ENCODE results near the gene CA7.
"Not testable (repeated sequence)": the region's sequence is repeated elsewhere in the genome, so short reads cannot be mapped to it uniquely, and the experiment has no call there.

The CA7 gene

DNA sequence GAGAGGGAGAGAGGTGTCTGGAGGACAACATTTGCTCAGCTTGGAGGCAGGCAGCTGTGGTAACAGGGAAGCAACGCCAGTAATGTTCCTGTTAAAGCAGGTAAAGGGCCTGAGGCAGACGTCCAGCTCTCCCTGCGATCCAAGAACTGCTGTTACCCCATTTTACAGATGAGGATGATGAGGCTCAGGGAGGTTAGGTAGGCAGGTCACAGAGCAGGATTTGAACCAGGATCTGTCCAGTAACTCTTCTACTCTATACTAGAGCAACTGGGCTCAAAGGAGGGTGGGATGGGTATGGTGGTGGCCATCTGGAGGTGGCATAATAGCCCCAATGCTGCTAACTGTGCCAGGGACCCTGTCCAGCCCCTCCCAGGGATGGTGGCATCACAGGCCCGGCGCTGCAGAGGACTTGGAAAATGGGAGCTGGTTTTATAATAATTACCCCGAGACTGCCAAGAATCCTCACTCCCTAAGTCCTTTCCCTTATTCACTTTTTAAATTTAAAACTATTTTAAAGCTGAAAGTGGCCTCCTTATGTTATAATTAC is 12.0 kb downstream of the CA7 start:
- no peaks in the 10 kb centered on the region for H3K27me3 ChIP-seq (ENCODE audit: control insufficient read depth, insufficient read depth, low read length)
- WGBS (ENCODE audit: insufficient coverage, insufficient read length), result no CpG with 5 or more reads among the region's 6 CpGs

DNA sequence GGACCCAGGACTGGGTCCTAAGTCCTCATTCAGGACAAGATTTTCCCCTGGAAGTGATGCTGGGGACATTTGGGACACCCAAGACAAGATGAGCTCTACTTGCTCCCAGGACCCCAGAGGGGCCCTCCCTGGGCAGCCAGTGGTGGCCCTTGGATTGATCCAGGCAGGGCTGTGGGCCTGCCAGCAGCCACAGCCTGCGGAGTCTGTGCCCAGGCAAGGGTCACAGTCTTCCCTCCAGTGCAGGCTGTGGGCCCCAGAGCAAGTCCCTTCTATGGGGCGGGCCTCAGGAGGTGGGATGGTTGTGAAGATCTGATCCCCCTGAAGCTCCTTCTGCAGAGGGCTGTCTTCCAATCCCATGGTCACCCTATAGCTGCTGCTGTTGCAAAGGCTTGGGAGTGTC is 12.6 kb downstream of the CA7 start:
- WGBS (ENCODE audit: insufficient coverage, insufficient read length), result no CpG with 5 or more reads among the region's 2 CpGs
- DNase-seq (ENCODE audit: low read depth, low spot score), result no peak
- H3K27ac ChIP-seq (ENCODE audit: low read length), result no peak overlapping the region
- H3K4me3 ChIP-seq (ENCODE audit: low read length), result no peak overlapping the region
- no peaks in the 10 kb centered on the region for H3K27me3 ChIP-seq (ENCODE audit: control insufficient read depth, insufficient read depth, low read length)
- no peaks in the 10 kb centered on the region for H3K4me1 ChIP-seq (ENCODE audit: control insufficient read depth, insufficient read depth, low read length)
- H3K36me3 ChIP-seq (ENCODE audit: control insufficient read depth, insufficient read depth, low read length), result no peaks in the 10 kb centered on the region
- no peaks in the 10 kb centered on the region for H3K9me3 ChIP-seq (ENCODE audit: control insufficient read depth, insufficient read depth, low read length)

More for the DNA sequence above, 12.0 kb downstream of the CA7 start:
- no peaks in the 10 kb centered on the region for H3K9me3 ChIP-seq (ENCODE audit: control insufficient read depth, insufficient read depth, low read length)
- no peak overlapping the region for H3K27ac ChIP-seq (ENCODE audit: low read length)
- DNase-seq (ENCODE audit: low read depth, low spot score), result no peak
- no peaks in the 10 kb centered on the region for H3K4me1 ChIP-seq (ENCODE audit: control insufficient read depth, insufficient read depth, low read length)
- no peak overlapping the region for H3K4me3 ChIP-seq (ENCODE audit: low read length)
- H3K36me3 ChIP-seq (ENCODE audit: control insufficient read depth, insufficient read depth, low read length), result no peaks in the 10 kb centered on the region

GRCh38 chr16:66857437-66857836 is 13.2 kb downstream of the CA7 start:
- no peaks in the 10 kb centered on the region for H3K27me3 ChIP-seq (ENCODE audit: control insufficient read depth, insufficient read depth, low read length)
- H3K4me3 ChIP-seq (ENCODE audit: low read length), result no peak overlapping the region
- no CpG with 5 or more reads among the region's 6 CpGs for WGBS (ENCODE audit: insufficient coverage, insufficient read length)
- H3K27ac ChIP-seq (ENCODE audit: low read length), result no peak overlapping the region
- H3K4me1 ChIP-seq (ENCODE audit: control insufficient read depth, insufficient read depth, low read length), result no peaks in the 10 kb centered on the region
- DNase-seq (ENCODE audit: low read depth, low spot score), result no peak
- H3K9me3 ChIP-seq (ENCODE audit: control insufficient read depth, insufficient read depth, low read length), result no peaks in the 10 kb centered on the region
- H3K36me3 ChIP-seq (ENCODE audit: control insufficient read depth, insufficient read depth, low read length), result no peaks in the 10 kb centered on the region

DNA sequence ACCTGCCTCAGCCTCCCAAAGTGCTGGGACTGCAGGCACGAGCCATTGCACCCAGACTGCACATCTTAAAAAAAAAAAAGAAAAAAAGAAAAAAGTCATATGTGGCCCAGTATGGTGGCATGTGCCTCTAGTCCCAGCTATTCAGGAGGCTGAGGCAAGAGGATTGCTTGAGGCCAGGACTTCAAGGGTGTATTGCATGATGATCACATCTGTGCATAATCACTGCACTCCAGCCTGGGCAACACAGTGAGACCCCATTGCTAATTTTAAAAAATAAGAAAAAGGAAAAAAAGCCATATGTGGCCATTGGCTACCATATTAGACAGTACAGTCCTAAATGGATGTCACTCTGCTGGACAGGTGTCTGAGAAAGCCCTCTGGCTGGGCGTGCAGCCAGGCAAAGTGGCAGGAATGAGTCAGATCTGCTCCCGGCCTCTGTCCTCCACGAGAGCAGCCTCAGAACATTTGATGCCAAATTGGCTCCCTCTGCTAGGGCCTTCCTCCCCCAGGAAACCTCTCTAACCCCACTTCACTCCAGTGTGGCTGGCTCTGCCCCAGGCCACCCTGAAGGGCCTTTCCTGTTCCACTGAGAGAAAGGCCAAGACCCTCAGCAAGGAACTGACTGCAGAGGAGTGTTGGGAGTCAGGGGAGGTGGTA is 14.7 kb downstream of the CA7 start:
- Histone ChIP-seq H3K27ac (ENCODE audit: low read length) (no peak overlapping the region), H3K4me3 (ENCODE audit: low read length) (no peak overlapping the region), H3K9me3 (ENCODE audit: control insufficient read depth, insufficient read depth, low read length) (no peaks in the 10 kb centered on the region), H3K4me1 (ENCODE audit: control insufficient read depth, insufficient read depth, low read length) (no peaks in the 10 kb centered on the region), H3K27me3 (ENCODE audit: control insufficient read depth, insufficient read depth, low read length) (no peaks in the 10 kb centered on the region), H3K36me3 (ENCODE audit: control insufficient read depth, insufficient read depth, low read length) (no peaks in the 10 kb centered on the region)
- WGBS (ENCODE audit: insufficient coverage, insufficient read length), result no CpG with 5 or more reads among the region's 4 CpGs
- DNase-seq (ENCODE audit: low read depth, low spot score), result no peak

DNA sequence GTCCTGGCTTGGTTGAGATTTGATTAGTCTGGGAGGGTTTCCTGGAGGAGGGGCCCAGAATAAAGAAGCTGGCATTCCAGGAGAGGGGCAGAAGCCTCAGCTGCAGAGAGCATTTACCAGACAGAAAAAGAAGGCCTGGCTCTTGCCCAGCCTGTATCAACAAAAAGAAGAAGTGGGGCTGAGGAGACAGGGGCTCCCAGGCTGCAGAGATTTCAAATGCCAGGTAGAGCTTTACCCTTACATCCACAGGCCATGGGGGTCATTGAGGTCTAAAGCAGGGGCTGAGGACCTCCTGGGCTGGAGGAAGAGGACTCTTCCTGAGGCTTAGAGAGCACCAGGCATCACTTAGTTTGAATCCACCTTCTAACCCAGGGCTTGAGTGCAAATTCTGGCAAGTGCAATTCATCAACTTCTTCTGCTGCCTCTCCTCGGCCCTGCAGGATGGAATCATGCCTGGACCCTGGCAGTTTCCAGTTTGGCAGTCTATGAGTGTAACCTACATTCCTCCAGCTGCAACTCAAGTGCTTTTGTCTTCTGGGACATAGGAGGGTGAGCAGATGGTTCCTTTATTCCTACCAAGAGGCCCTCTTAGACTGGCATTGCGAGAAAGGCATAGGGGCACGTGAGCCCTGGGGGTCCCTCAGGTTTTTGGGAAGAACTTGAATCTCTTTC is 15.3 kb downstream of the CA7 start:
- Histone ChIP-seq H3K9me3 (ENCODE audit: control insufficient read depth, insufficient read depth, low read length) (no peaks in the 10 kb centered on the region), H3K36me3 (ENCODE audit: control insufficient read depth, insufficient read depth, low read length) (no peaks in the 10 kb centered on the region), H3K27ac (ENCODE audit: low read length) (no peak overlapping the region), H3K4me3 (ENCODE audit: low read length) (no peak overlapping the region), H3K4me1 (ENCODE audit: control insufficient read depth, insufficient read depth, low read length) (no peaks in the 10 kb centered on the region), H3K27me3 (ENCODE audit: control insufficient read depth, insufficient read depth, low read length) (no peaks in the 10 kb centered on the region)
- no CpG with 5 or more reads among the region's 3 CpGs for WGBS (ENCODE audit: insufficient coverage, insufficient read length)
- DNase-seq (ENCODE audit: low read depth, low spot score), result no peak

- Histone ChIP-seq H3K36me3 (ENCODE audit: control insufficient read depth, insufficient read depth, low read length) (no peaks in the 10 kb centered on the region), H3K27ac (ENCODE audit: low read length) (no peak overlapping the region), H3K9me3 (ENCODE audit: control insufficient read depth, insufficient read depth, low read length) (no peaks in the 10 kb centered on the region), H3K4me1 (ENCODE audit: control insufficient read depth, insufficient read depth, low read length) (no peaks in the 10 kb centered on the region), H3K4me3 (ENCODE audit: low read length) (no peak overlapping the region), H3K27me3 (ENCODE audit: control insufficient read depth, insufficient read depth, low read length) (no peaks in the 10 kb centered on the region)
- WGBS (ENCODE audit: insufficient coverage, insufficient read length), result no CpG with 5 or more reads among the region's 8 CpGs
- no peak for DNase-seq (ENCODE audit: low read depth, low spot score)
These were observed 17.9 kb downstream of the CA7 start for GRCh38 chr16:66862023-66862520.

DNA sequence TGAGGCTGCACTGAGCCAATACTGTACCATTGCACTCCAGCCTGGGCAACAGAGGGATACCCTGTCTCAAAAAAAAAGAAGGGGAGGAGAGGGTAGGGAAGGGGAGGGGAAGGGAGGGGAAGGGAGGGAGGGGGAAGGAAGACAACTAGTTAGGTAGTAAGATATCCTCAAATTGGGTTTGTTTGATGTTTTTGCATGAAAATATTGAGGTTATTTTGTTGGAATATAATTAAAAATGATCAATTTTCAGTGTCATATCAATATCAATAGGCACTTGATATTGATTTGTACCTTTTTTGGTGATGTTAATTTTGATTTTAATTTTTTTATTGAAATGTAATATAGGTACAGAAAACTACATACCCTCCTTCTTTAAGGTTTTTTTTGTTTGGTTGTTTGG is 19.5 kb downstream of the CA7 start:
- DNase-seq (ENCODE audit: low read depth, low spot score), result no peak
- H3K4me3 ChIP-seq (ENCODE audit: low read length), result no peak overlapping the region
- H3K27ac ChIP-seq (ENCODE audit: low read length), result no peak overlapping the region
- no peaks in the 10 kb centered on the region for H3K36me3 ChIP-seq (ENCODE audit: control insufficient read depth, insufficient read depth, low read length)
- H3K9me3 ChIP-seq (ENCODE audit: control insufficient read depth, insufficient read depth, low read length), result no peaks in the 10 kb centered on the region
- no peaks in the 10 kb centered on the region for H3K27me3 ChIP-seq (ENCODE audit: control insufficient read depth, insufficient read depth, low read length)
- H3K4me1 ChIP-seq (ENCODE audit: control insufficient read depth, insufficient read depth, low read length), result no peaks in the 10 kb centered on the region

GRCh38 chr16:66869424-66869823 is 25.2 kb downstream of the CA7 start:
- no peak overlapping the region for H3K4me3 ChIP-seq (ENCODE audit: low read length)
- H3K4me1 ChIP-seq (ENCODE audit: control insufficient read depth, insufficient read depth, low read length), result no peaks in the 10 kb centered on the region
- DNase-seq (ENCODE audit: low read depth, low spot score), result no peak
- H3K27ac ChIP-seq (ENCODE audit: low read length), result no peak overlapping the region
- no peaks in the 10 kb centered on the region for H3K27me3 ChIP-seq (ENCODE audit: control insufficient read depth, insufficient read depth, low read length)
- no CpG with 5 or more reads among the region's 1 CpG for WGBS (ENCODE audit: insufficient coverage, insufficient read length)
- no peaks in the 10 kb centered on the region for H3K36me3 ChIP-seq (ENCODE audit: control insufficient read depth, insufficient read depth, low read length)
- no peaks in the 10 kb centered on the region for H3K9me3 ChIP-seq (ENCODE audit: control insufficient read depth, insufficient read depth, low read length)

DNA sequence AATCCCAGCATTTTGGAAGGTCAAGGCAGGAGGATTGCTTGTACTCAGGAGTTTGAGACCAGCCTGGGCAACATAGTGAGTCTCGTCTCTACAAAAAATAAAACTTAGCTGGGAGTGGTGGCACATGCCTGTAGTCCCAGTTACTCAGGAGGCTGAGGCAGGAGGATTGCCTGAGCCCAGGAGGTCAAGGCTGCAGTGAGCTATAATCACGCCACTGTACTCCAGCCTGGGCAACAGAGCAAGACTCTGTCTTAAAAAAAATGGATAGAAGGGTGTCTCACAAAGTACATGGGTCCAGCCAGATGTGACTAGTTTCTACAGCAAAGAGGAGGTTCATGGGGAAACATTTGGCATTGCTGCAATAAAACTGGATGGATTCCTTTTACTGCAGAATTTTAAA is 27.1 kb downstream of the CA7 start:
- not testable (repeated sequence) for H3K36me3 ChIP-seq (ENCODE audit: control insufficient read depth, insufficient read depth, low read length); H3K27me3 ChIP-seq (ENCODE audit: control insufficient read depth, insufficient read depth, low read length); H3K9me3 ChIP-seq (ENCODE audit: control insufficient read depth, insufficient read depth, low read length); DNase-seq (ENCODE audit: low read depth, low spot score); H3K4me1 ChIP-seq (ENCODE audit: control insufficient read depth, insufficient read depth, low read length); H3K4me3 ChIP-seq (ENCODE audit: low read length); H3K27ac ChIP-seq (ENCODE audit: low read length)
- no CpG with 5 or more reads among the region's 2 CpGs for WGBS (ENCODE audit: insufficient coverage, insufficient read length)

DNA sequence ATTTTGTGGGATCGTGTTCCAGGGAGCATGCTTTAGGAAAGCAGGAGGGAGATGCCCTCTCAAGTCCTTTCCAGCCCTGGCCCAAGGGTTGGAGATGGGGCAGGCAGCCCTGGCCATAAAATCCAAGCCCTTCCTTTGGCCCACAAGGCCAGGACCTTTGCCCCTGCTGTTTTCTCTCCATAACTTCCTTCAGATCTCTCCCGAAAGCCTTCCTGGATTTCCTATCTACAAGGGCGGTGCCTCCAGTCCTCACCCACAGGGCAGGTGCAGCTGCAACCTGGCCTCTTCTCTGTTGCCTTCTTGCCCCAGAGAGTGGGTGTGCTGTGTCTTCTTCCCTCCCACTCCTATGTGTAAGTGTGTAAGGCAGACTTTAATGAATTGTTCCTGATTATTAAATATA is 27.6 kb downstream of the CA7 start:
- WGBS (ENCODE audit: insufficient coverage, insufficient read length), result no CpG with 5 or more reads among the region's 3 CpGs
- DNase-seq (ENCODE audit: low read depth, low spot score), result no peak

DNA sequence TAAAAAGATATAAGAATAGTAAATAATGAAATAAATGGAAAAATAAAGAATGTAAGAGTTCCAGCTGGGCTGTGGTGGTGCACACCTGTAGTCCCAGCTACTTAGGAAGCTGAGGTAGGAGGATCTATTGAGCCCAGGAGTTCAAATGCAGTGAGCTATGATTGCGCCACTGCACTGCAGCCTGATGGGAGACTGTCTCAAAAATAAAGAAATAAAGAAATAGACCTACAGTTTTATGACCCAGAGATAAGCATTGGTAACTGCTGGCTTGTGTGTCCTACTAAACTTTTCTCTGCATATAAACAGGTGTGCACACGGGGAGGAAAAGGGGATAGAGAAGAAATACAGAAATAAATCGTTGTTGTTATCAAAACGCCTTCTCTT is 28.3 kb downstream of the CA7 start:
- no CpG with 5 or more reads among the region's 4 CpGs for WGBS (ENCODE audit: insufficient coverage, insufficient read length)
- H3K9me3 ChIP-seq (ENCODE audit: control insufficient read depth, insufficient read depth, low read length), result no peaks in the 10 kb centered on the region
- H3K27ac ChIP-seq (ENCODE audit: low read length), result no peak overlapping the region
- DNase-seq (ENCODE audit: low read depth, low spot score), result no peak
- H3K4me3 ChIP-seq (ENCODE audit: low read length), result peak overlapping the region; percentile 31; the same call in 1 of the 2 replicates
- no peaks in the 10 kb centered on the region for H3K27me3 ChIP-seq (ENCODE audit: control insufficient read depth, insufficient read depth, low read length)
- H3K36me3 ChIP-seq (ENCODE audit: control insufficient read depth, insufficient read depth, low read length), result no peaks in the 10 kb centered on the region
- no peaks in the 10 kb centered on the region for H3K4me1 ChIP-seq (ENCODE audit: control insufficient read depth, insufficient read depth, low read length)

More for the DNA sequence above, 27.6 kb downstream of the CA7 start:
- no peak overlapping the region for H3K4me3 ChIP-seq (ENCODE audit: low read length)
- H3K36me3 ChIP-seq (ENCODE audit: control insufficient read depth, insufficient read depth, low read length), result no peaks in the 10 kb centered on the region
- H3K27ac ChIP-seq (ENCODE audit: low read length), result no peak overlapping the region
- no peaks in the 10 kb centered on the region for H3K4me1 ChIP-seq (ENCODE audit: control insufficient read depth, insufficient read depth, low read length)
- no peaks in the 10 kb centered on the region for H3K9me3 ChIP-seq (ENCODE audit: control insufficient read depth, insufficient read depth, low read length)
- H3K27me3 ChIP-seq (ENCODE audit: control insufficient read depth, insufficient read depth, low read length), result no peaks in the 10 kb centered on the region
